ENCODE data around the gene ZNF556. TPM values are rescaled to one million over a fixed set of nuclear protein-coding genes. Genes with fewer than 3 reads are reported as not detected.

Gene ZNF556
- total and polyA plus RNA-seq, 2 donors from 2014 or later = 0.56 to 0.76 TPM

DNA sequence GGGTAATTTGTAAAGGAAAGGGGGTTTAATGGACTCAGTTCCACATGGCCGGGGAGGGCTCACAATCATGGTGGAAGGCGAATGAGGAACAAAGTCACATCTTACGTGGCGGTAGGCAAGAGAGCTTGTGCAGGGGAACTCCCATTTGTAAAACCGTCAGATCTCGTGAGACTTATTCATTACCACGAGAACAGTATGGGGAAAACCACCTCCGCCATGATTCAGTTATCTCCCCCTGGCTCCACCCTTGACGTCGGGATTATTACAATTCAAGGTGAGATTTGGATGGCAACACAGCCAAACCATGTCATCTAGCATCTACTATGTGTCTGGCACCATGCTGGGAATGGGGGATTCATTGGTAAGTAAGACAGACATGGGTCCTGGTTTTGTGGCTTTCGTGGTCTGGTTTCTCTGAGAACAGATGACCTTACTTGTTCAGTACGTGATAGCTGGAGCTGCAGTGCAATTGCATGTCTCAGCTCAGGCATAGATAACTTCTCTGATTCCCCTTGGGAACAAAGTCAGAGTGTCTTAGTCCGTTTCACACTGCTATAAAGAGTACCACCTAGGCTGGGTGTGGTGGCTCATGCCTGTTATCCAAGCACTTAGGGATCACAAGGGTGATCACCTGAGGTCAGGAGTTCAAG is 39.2 kb upstream of the ZNF556 start:
- no peaks in the 10 kb centered on the region for H3K27me3 ChIP-seq (ENCODE audit: control insufficient read depth, insufficient read depth, low read length)
- no peaks in the 10 kb centered on the region for H3K4me1 ChIP-seq (ENCODE audit: control insufficient read depth in 2 of 3, insufficient read depth in 2 of 3, low read depth in 1 of 3, low read length in 3 of 3)
- intact Hi-C loops (cut with DNase I) = no loop called here
- no peak overlapping the region for H3K27ac ChIP-seq (ENCODE audit: low read depth in 2 of 2, low read length in 2 of 2)
- H3K9me3 ChIP-seq (ENCODE audit: control insufficient read depth in 2 of 3, insufficient read depth in 1 of 3, low read length in 3 of 3) = peaks cover 0 to 18% (median 5%) of the 10 kb centered on the region in 3 donors
- H3K9ac ChIP-seq (ENCODE audit: low read length in 3 of 3) = no peak overlapping the region
- TF ChIP-seq, protein P1, sequence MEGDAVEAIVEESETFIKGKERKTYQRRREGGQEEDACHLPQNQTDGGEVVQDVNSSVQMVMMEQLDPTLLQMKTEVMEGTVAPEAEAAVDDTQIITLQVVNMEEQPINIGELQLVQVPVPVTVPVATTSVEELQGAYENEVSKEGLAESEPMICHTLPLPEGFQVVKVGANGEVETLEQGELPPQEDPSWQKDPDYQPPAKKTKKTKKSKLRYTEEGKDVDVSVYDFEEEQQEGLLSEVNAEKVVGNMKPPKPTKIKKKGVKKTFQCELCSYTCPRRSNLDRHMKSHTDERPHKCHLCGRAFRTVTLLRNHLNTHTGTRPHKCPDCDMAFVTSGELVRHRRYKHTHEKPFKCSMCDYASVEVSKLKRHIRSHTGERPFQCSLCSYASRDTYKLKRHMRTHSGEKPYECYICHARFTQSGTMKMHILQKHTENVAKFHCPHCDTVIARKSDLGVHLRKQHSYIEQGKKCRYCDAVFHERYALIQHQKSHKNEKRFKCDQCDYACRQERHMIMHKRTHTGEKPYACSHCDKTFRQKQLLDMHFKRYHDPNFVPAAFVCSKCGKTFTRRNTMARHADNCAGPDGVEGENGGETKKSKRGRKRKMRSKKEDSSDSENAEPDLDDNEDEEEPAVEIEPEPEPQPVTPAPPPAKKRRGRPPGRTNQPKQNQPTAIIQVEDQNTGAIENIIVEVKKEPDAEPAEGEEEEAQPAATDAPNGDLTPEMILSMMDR (IDR thresholded peaks at IDR 0.05; ENCODE audit: borderline replicate concordance, extremely low read depth, insufficient read depth) = no peak
- H3K4me3 ChIP-seq (ENCODE audit: low read length in 3 of 3) = no peak overlapping the region
- H3K36me3 ChIP-seq (ENCODE audit: control insufficient read depth in 2 of 3, insufficient read depth in 3 of 3, low read length in 3 of 3) = peaks cover 9 to 14% (median 11%) of the 10 kb centered on the region in 3 donors
- no peak for DNase-seq
- FAIRE-seq = no peak

DNA sequence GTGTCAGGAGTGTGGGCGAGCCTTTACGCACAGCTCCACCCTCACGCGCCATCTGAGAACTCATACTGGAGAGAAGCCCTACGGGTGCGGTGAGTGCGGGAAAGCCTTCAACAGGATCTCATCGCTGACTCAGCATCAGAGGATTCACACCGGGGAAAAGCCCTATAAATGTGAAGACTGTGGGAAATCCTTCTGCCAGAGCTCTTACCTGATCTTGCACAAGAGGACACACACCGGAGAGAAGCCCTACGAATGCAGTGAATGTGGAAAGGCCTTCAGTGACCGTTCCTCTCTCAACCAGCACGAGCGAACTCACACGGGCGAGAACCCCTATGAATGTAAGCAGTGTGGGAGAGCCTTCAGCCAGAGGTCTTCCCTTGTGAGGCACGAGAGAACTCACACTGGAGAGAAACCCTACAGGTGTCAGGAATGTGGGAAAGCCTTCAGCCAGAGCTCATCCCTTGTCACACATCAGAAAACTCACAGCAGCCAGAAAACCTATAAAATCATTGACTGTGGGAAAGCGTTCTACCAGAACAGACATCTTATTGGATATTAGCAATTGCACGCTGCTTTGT is 32.8 kb upstream of the ZNF556 start:
- no peak overlapping the region for H3K9ac ChIP-seq (ENCODE audit: low read length in 3 of 3)
- H3K27ac ChIP-seq (ENCODE audit: low read depth in 2 of 2, low read length in 2 of 2) = no peak overlapping the region
- FAIRE-seq = no peak
- no peaks in the 10 kb centered on the region for H3K4me1 ChIP-seq (ENCODE audit: control insufficient read depth in 2 of 3, insufficient read depth in 2 of 3, low read depth in 1 of 3, low read length in 3 of 3)
- H3K36me3 ChIP-seq (ENCODE audit: control insufficient read depth in 2 of 3, insufficient read depth in 3 of 3, low read length in 3 of 3) = peaks cover 15 to 26% (median 21%) of the 10 kb centered on the region in 3 donors
- no peaks in the 10 kb centered on the region for H3K27me3 ChIP-seq (ENCODE audit: control insufficient read depth, insufficient read depth, low read length)
- no peak for DNase-seq
- H3K9me3 ChIP-seq (ENCODE audit: control insufficient read depth in 2 of 3, insufficient read depth in 1 of 3, low read length in 3 of 3) = peaks cover 5 to 54% (median 11%) of the 10 kb centered on the region in 3 donors
- H3K4me3 ChIP-seq (ENCODE audit: low read length in 3 of 3) = peak overlapping the region in 1 of 3 donors; percentile 20
- TF ChIP-seq, protein P1 (IDR thresholded peaks at IDR 0.05; ENCODE audit: borderline replicate concordance, extremely low read depth, insufficient read depth) = no peak
- intact Hi-C loops (cut with DNase I) = no loop called here

DNA sequence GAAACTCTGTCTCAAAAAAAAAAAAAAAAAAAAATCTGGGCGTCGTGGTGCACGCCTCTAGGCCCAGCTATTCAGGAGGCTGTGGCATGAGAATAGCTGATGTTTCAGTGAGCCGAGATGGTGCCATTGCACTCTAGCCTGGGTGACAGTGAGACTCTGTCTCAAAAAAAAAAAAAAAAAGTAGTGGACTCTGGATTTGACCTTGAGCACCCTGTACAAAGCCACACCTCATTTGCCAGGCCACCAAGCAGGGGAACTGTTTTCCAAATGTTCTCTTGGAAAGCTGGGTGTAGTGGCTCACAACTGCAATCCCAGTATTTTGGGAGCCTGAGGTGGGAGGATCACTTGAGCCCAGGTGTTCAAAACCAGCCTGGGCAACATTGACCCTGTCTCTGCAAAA is 29.7 kb upstream of the ZNF556 start:
- no peaks in the 10 kb centered on the region for H3K27me3 ChIP-seq (ENCODE audit: control insufficient read depth, insufficient read depth, low read length)
- H3K27ac ChIP-seq (ENCODE audit: low read depth in 2 of 2, low read length in 2 of 2) = no peak overlapping the region
- DNase-seq (no peak), FAIRE-seq (no peak)
- no peak overlapping the region for H3K9ac ChIP-seq (ENCODE audit: low read length in 3 of 3)
- peaks cover 0 to 3% (median 0%) of the 10 kb centered on the region in 3 donors for H3K4me1 ChIP-seq (ENCODE audit: control insufficient read depth in 2 of 3, insufficient read depth in 2 of 3, low read depth in 1 of 3, low read length in 3 of 3)
- H3K4me3 ChIP-seq (ENCODE audit: low read length in 3 of 3) = no peak overlapping the region
- peaks cover 3 to 41% (median 11%) of the 10 kb centered on the region in 3 donors for H3K9me3 ChIP-seq (ENCODE audit: control insufficient read depth in 2 of 3, insufficient read depth in 1 of 3, low read length in 3 of 3)
- intact Hi-C loops (cut with DNase I) = no loop called here
- peaks cover 11 to 23% (median 18%) of the 10 kb centered on the region in 3 donors for H3K36me3 ChIP-seq (ENCODE audit: control insufficient read depth in 2 of 3, insufficient read depth in 3 of 3, low read length in 3 of 3)
- TF ChIP-seq, protein P1 (IDR thresholded peaks at IDR 0.05; ENCODE audit: borderline replicate concordance, extremely low read depth, insufficient read depth) = no peak
